B cell (primary cell): ENCODE data around the gene ZNF883. TPM values are rescaled to one million over a fixed set of nuclear protein-coding genes. Genes with fewer than 3 reads are reported as not detected.

ENCODE experiments used
- ATAC-seq: fragments of 200-7000 bp; cut with Tn5 transposase; one replicate; pipeline ENCODE4 v1.10.0; 2021; ENCODE audit warnings: low read depth, mild to moderate bottlenecking, moderate number of reproducible peaks, moderate library complexity
- CTCF ChIA-PET: fragments of 350-600 bp; sonication (Branson Sonifier 250); formaldehyde crosslinking; loops from one replicate; lab custom pipeline; 2021; ENCODE audit warnings: antibody characterized with exemption, inconsistent platforms; lab: Charles Lee
- POLR2A ChIA-PET: fragments of 350-600 bp; sonication (Branson Sonifier 250); formaldehyde crosslinking; loops from one replicate; lab custom pipeline; 2021; ENCODE audit warnings: antibody characterized with exemption; lab: Charles Lee
- DNase-seq: peaks from one replicate; pipeline ENCODE4 v3.0.0; 2013
- H2AFZ ChIP-seq: 2 replicates; pipeline ENCODE4 v1.6.1; 2012; ENCODE audit warnings: mild to moderate bottlenecking, low read depth, low read length; ENCODE audit not compliant: insufficient read depth, poor library complexity, severe bottlenecking
- H3K27ac ChIP-seq, 2 donors: 1 replicate in 1 of 2; 2 replicates in 1 of 2; pipeline ENCODE4 v1.5.1; 2012 to 2013; ENCODE audit warnings: low read length in 2 of 2, mild to moderate bottlenecking in 2 of 2, moderate library complexity in 1 of 2
- H3K27me3 ChIP-seq, 4 experiments: fragments of 200-600 bp in 1 of 4; sonication (generic) in 1 of 4; replicated peaks in 1 of 4; 1 replicate in 2 of 4; 2 replicates in 2 of 4; pipeline versions ENCODE4 v1.6.1 to v1.7.0; 2013 to 2016; ENCODE audit warnings: low read length in 3 of 4, mild to moderate bottlenecking in 2 of 4, mixed read lengths in 1 of 4, moderate library complexity in 1 of 4; ENCODE audit not compliant: insufficient read depth in 4 of 4, control insufficient read depth in 3 of 4; ENCODE audit errors: control extremely low read depth in 1 of 4
- H3K36me3 ChIP-seq, 2 experiments: replicated peaks in 1 of 2; 1 replicate in 1 of 2; 2 replicates in 1 of 2; pipeline versions ENCODE4 v1.6.1 to v1.7.1; 2013; ENCODE audit warnings: low read length in 1 of 2; ENCODE audit not compliant: insufficient read depth in 2 of 2, control insufficient read depth in 1 of 2; ENCODE audit errors: control extremely low read depth in 1 of 2, extremely low read depth in 1 of 2
- H3K4me1 ChIP-seq, 2 donors: fragments of 200-600 bp in 1 of 2; sonication (generic) in 1 of 2; 1 replicate in 1 of 2; 2 replicates in 1 of 2; pipeline versions ENCODE4 v1.5.1 to v1.6.1; 2013 to 2017; ENCODE audit warnings: low read length in 2 of 2; ENCODE audit not compliant: control insufficient read depth in 2 of 2, insufficient read depth in 2 of 2
- H3K4me2 ChIP-seq: replicated peaks from 2 replicates; pipeline ENCODE3; 2012; ENCODE audit warnings: mild to moderate bottlenecking, low read depth, low read length; ENCODE audit not compliant: poor library complexity, severe bottlenecking
- H3K4me3 ChIP-seq, 5 experiments: fragments of 200-600 bp in 1 of 5; sonication (generic) in 1 of 5; 1 replicate in 3 of 5; 2 replicates in 2 of 5; pipeline versions ENCODE4 v1.5.1 to v1.7.0; 2011 to 2016; ENCODE audit warnings: low read length in 4 of 5, mild to moderate bottlenecking in 4 of 5, low read depth in 2 of 5, control low read depth in 1 of 5, moderate library complexity in 1 of 5; ENCODE audit not compliant: insufficient read depth in 1 of 5; ENCODE audit errors: control extremely low read depth in 1 of 5, extremely low read depth in 1 of 5
- H3K79me2 ChIP-seq: fragments of 200-600 bp; sonication (generic); one replicate; pipeline ENCODE4 v1.6.0; 2016; ENCODE audit warnings: low read length; ENCODE audit not compliant: control insufficient read depth, insufficient read depth
- H3K9ac ChIP-seq: fragments of 200-600 bp; sonication (generic); 2 replicates; pipeline ENCODE4 v1.6.1; 2017; ENCODE audit warnings: mild to moderate bottlenecking, low read length, moderate library complexity
- H3K9me3 ChIP-seq, 3 donors: one replicate each; pipeline versions ENCODE4 v1.6.1 to v1.7.1; 2013; ENCODE audit warnings: low read length in 2 of 3; ENCODE audit not compliant: control insufficient read depth in 2 of 3, insufficient read depth in 1 of 3; ENCODE audit errors: control extremely low read depth in 1 of 3
- H4K20me1 ChIP-seq: 2 replicates; pipeline ENCODE4 v1.6.0; 2012; ENCODE audit warnings: mild to moderate bottlenecking, low read length; ENCODE audit not compliant: insufficient read depth, control insufficient read depth, poor library complexity, severe bottlenecking
- H3K27ac Mint-ChIP-seq: one replicate; pipeline ENCODE4 v1.8.0; 2021; ENCODE audit warnings: mixed read lengths
- H3K27me3 Mint-ChIP-seq: one replicate; pipeline ENCODE4 v1.8.0; 2021; ENCODE audit warnings: mixed read lengths
- H3K4me1 Mint-ChIP-seq: one replicate; pipeline ENCODE4 v1.8.0; 2021; ENCODE audit warnings: mixed read lengths
- H3K4me3 Mint-ChIP-seq: one replicate; pipeline ENCODE4 v1.8.0; 2021; ENCODE audit warnings: mixed read lengths
- H3K9me3 Mint-ChIP-seq: one replicate; pipeline ENCODE4 v1.8.0; 2022; ENCODE audit warnings: mixed read lengths; ENCODE audit not compliant: insufficient read depth
- CTCF ChIP-seq: fragments of 200-600 bp; IDR thresholded peaks from one replicate; pipeline ENCODE4 v1.8.0; 2022; ENCODE audit warnings: antibody characterized with exemption, mild to moderate bottlenecking
- EZH2 ChIP-seq: IDR thresholded peaks from 2 replicates; pipeline ENCODE4 v1.6.1; 2012; ENCODE audit warnings: borderline replicate concordance, low read depth, mild to moderate bottlenecking, moderate library complexity, low read length; ENCODE audit not compliant: insufficient read depth, poor library complexity, severe bottlenecking
- WGBS: methylation state at CpG from one replicate; pipeline ENCODE4 v1.1.5; 2013; ENCODE audit warnings: missing lambda C conversion rate; ENCODE audit not compliant: insufficient coverage; 5-methylcytosine and 5-hydroxymethylcytosine counted together
- intact Hi-C: fragments of 100-400 bp; cut with micrococcal nuclease; formaldehyde crosslinking; loops from one replicate; pipeline ENCODE4 v1.10.0; 2022
- polyA plus RNA-seq: library from polyadenylated mRNA; depleted of rRNA; stranded (reverse); fragments of >200 nt; gene quantifications from 2 replicates; pipeline ENCODE4 v1.2.3, GENCODE V29; 2012
- total RNA-seq, 2 donors: library from RNA; stranded (reverse); fragments of 120-200 nt in 1 of 2; gene quantifications; 1 replicate in 1 of 2; 2 replicates in 1 of 2; pipeline versions ENCODE4 v1.2.3 to v1.2.4, GENCODE V29; 2013 to 2022

Gene ZNF883
- total and polyA plus RNA-seq, 2 donors (not counting 1 experiment from before 2014, with no cell fraction given), result 0.54 TPM

GRCh38 chr9:112971415-112971814, 40.6 kb downstream of the ZNF883 start:
- no peak for TF ChIP-seq EZH2
- TF ChIP-seq CTCF, result no peak

GRCh38 chr9:112970939-112971338, 41.1 kb downstream of the ZNF883 start:
- Mint-ChIP-seq H3K9me3 (no peaks in the 10 kb centered on the region), H3K4me1 (no peaks in the 10 kb centered on the region), H3K27ac (no peak overlapping the region), H3K4me3 (no peak overlapping the region), H3K27me3 (peaks cover 19% of the 10 kb centered on the region)
- ChIA-PET CTCF (no interaction called here), POLR2A (no interaction called here)
- Histone ChIP-seq H3K4me1 (no peaks in the 10 kb centered on the region), H2AFZ (no peak overlapping the region), H3K9me3 (peaks cover 0 to 4% (median 3%) of the 10 kb centered on the region in 3 donors), H4K20me1 (no peaks in the 10 kb centered on the region), H3K27me3 (peaks cover 0 to 10% (median 0%) of the 10 kb centered on the region in 4 experiments), H3K36me3 (no peaks in the 10 kb centered on the region), H3K27ac (no peak overlapping the region), H3K4me3 (no peak overlapping the region), H3K9ac (no peak overlapping the region), H3K79me2 (no peaks in the 10 kb centered on the region), H3K4me2 (no peak overlapping the region)
- TF ChIP-seq CTCF, result no peak
- no peak for TF ChIP-seq EZH2
- 80% methylated on average over 5 of the region's 6 CpGs for WGBS
- ATAC-seq (no peak), DNase-seq (no peak)
- intact Hi-C loops, result no loop called here

More at GRCh38 chr9:112971415-112971814, 40.6 kb downstream of the ZNF883 start:
- H3K4me3 Mint-ChIP-seq, result no peak overlapping the region
- H3K4me3 ChIP-seq, result no peak overlapping the region
- no peak for ATAC-seq
- H3K4me1 Mint-ChIP-seq, result no peaks in the 10 kb centered on the region
- H3K27ac ChIP-seq, result no peak overlapping the region
- H3K9me3 Mint-ChIP-seq, result no peaks in the 10 kb centered on the region
- no peaks in the 10 kb centered on the region for H3K4me1 ChIP-seq
- no peak overlapping the region for H3K4me2 ChIP-seq
- H2AFZ ChIP-seq, result no peak overlapping the region
- H3K27me3 ChIP-seq, result peaks cover 0 to 10% (median 0%) of the 10 kb centered on the region in 4 experiments
- intact Hi-C loops, result no loop called here
- no peaks in the 10 kb centered on the region for H3K36me3 ChIP-seq
- H3K9me3 ChIP-seq, result peaks cover 0 to 4% (median 3%) of the 10 kb centered on the region in 3 donors
- ChIA-PET POLR2A (no interaction called here), CTCF (no interaction called here)
- WGBS, result 30% methylated on average over 2 of the region's 5 CpGs
- H3K79me2 ChIP-seq, result no peaks in the 10 kb centered on the region
- no peak for DNase-seq
- H3K9ac ChIP-seq, result no peak overlapping the region
- no peak overlapping the region for H3K27ac Mint-ChIP-seq
- no peaks in the 10 kb centered on the region for H4K20me1 ChIP-seq
- peaks cover 20% of the 10 kb centered on the region for H3K27me3 Mint-ChIP-seq
